HCT116 (cell line): ENCODE data around the gene PRCD. TPM values are rescaled to one million over a fixed set of nuclear protein-coding genes. Genes with fewer than 3 reads are reported as not detected.

Experiments used
- ATAC-seq: fragments of 200-7000 bp; cut with Tn5 transposase; 2 replicates; pipeline ENCODE4 v1.9.1; 2020; ENCODE audit warnings: mild to moderate bottlenecking, moderate library complexity
- BruUV-seq: library from RNA; stranded (reverse); fragments of 400-500 nt; replicated peaks from 2 replicates; lab custom pipeline; 2021; lab: Mats Ljungman, UMichigan
- CTCF ChIA-PET: fragments of 300-600 bp; sonication (Branson Sonifier 250); formaldehyde crosslinking; loops from one replicate; lab custom pipeline; 2021; ENCODE audit warnings: antibody characterized with exemption; lab: Charles Lee
- POLR2A ChIA-PET: fragments of 300-600, 350-600 bp; sonication (Branson Sonifier 250); formaldehyde crosslinking; loops from one replicate; lab custom pipeline; 2021; ENCODE audit warnings: antibody characterized with exemption; lab: Charles Lee
- RAD21 ChIA-PET, 2 experiments: fragments of 300-600 bp; sonication (Branson Sonifier 250); formaldehyde crosslinking; loops; one replicate each; lab custom pipeline; 2023; ENCODE audit warnings: low total read pairs in 2 of 2; ENCODE audit not compliant: uncharacterized antibody in 2 of 2, unreplicated experiment in 2 of 2, low non-redundant PET in 1 of 2; lab: Charles Lee
- DNase-seq: peaks from one replicate; pipeline ENCODE4 v3.0.0-alpha.2; 2010; ENCODE audit warnings: low read depth, low spot score
- H2AFZ ChIP-seq: fragments of 200-600 bp; shearing (Covaris generic), sonication (generic); 2 replicates; pipeline ENCODE4 v1.6.1; 2017; ENCODE audit warnings: low read depth, mixed run types, mixed read lengths, antibody characterized with exemption, low read length; ENCODE audit not compliant: poor library complexity, severe bottlenecking
- H3K27ac ChIP-seq: 2 replicates; pipeline ENCODE4 v1.5.1; 2012; ENCODE audit warnings: low read depth, low read length
- H3K27me3 ChIP-seq: fragments of 200-600 bp; sonication (generic); 2 replicates; pipeline ENCODE4 v1.6.1; 2016; ENCODE audit warnings: mixed run types, low read length, mixed read lengths; ENCODE audit not compliant: insufficient read depth
- H3K36me3 ChIP-seq, 2 experiments: fragments of 200-500 bp in 1 of 2; fragments of 200-600 bp in 1 of 2; sonication (Bioruptor generic) in 1 of 2; sonication (generic) in 1 of 2; 2 replicates each; pipeline versions ENCODE4 v1.5.1 to v1.6.1; 2014 to 2016; ENCODE audit warnings: low read length in 2 of 2, inconsistent platforms in 1 of 2, mixed read lengths in 1 of 2, mixed run types in 1 of 2; ENCODE audit not compliant: insufficient read depth in 2 of 2, control insufficient read depth in 1 of 2
- H3K4me1 ChIP-seq, 2 experiments: fragments of 200-600 bp in 1 of 2; sonication (generic) in 1 of 2; 2 replicates each; pipeline versions ENCODE4 v1.5.1 to v1.6.1; 2012 to 2017; ENCODE audit warnings: low read length in 2 of 2, inconsistent platforms in 1 of 2, mild to moderate bottlenecking in 1 of 2, mixed read lengths in 1 of 2, mixed run types in 1 of 2, moderate library complexity in 1 of 2; ENCODE audit not compliant: insufficient read depth in 2 of 2, control insufficient read depth in 1 of 2
- H3K4me2 ChIP-seq: fragments of 200-600 bp; sonication (generic); 2 replicates; pipeline ENCODE4 v1.6.1; 2017; ENCODE audit warnings: mixed run types, low read length, mixed read lengths
- H3K4me3 ChIP-seq, 2 experiments: fragments of 200-600 bp in 1 of 2; sonication (generic) in 1 of 2; replicated peaks in 1 of 2; 2 replicates each; pipeline ENCODE4 v1.5.1; 2011 to 2016; ENCODE audit warnings: low read length in 2 of 2, control low read depth in 1 of 2, low read depth in 1 of 2, mild to moderate bottlenecking in 1 of 2, mixed read lengths in 1 of 2, mixed run types in 1 of 2
- H3K79me2 ChIP-seq: fragments of 200-600 bp; sonication (generic); 2 replicates; pipeline ENCODE4 v1.6.1; 2017; ENCODE audit warnings: mild to moderate bottlenecking, mixed run types, low read length, moderate library complexity, mixed read lengths; ENCODE audit not compliant: insufficient read depth
- H3K9ac ChIP-seq: fragments of 200-600 bp; sonication (generic); 2 replicates; pipeline ENCODE4 v1.6.1; 2016; ENCODE audit warnings: low read length, mixed read lengths
- H3K9me2 ChIP-seq: fragments of 200-600 bp; sonication (generic), shearing (Covaris generic); 2 replicates; pipeline ENCODE4 v1.6.1; 2017; ENCODE audit warnings: mixed run types, mild to moderate bottlenecking, moderate library complexity; ENCODE audit not compliant: insufficient read depth
- H3K9me3 ChIP-seq, 2 experiments: fragments of 200-500 bp in 1 of 2; fragments of 200-600 bp in 1 of 2; sonication (Bioruptor generic) in 1 of 2; sonication (generic) in 1 of 2; 2 replicates each; pipeline ENCODE4 v1.6.1; 2014 to 2017; ENCODE audit warnings: low read length in 2 of 2, mixed read lengths in 2 of 2, inconsistent platforms in 1 of 2, low read depth in 1 of 2, mild to moderate bottlenecking in 1 of 2, mixed run types in 1 of 2, moderate library complexity in 1 of 2; ENCODE audit not compliant: control insufficient read depth in 1 of 2, insufficient read depth in 1 of 2
- H4K20me1 ChIP-seq: fragments of 200-600 bp; sonication (generic), shearing (Covaris generic); 2 replicates; pipeline ENCODE4 v1.6.1; 2017; ENCODE audit warnings: mixed run types, mild to moderate bottlenecking, moderate library complexity; ENCODE audit not compliant: insufficient read depth
- CBX3 ChIP-seq: IDR thresholded peaks from 2 replicates; pipeline ENCODE4 v1.6.1; 2012; ENCODE audit warnings: low read depth
- ELF1 ChIP-seq: IDR thresholded peaks from 2 replicates; pipeline ENCODE4 v1.6.1; 2012; ENCODE audit warnings: low read depth, borderline replicate concordance
- EZH2 ChIP-seq: fragments of 200-600 bp; sonication (generic); IDR thresholded peaks from 2 replicates; pipeline ENCODE4 v1.6.1; 2017; ENCODE audit warnings: antibody characterized with exemption, mixed run types
- EZH2phosphoT487 ChIP-seq: fragments of 200-600 bp; IDR thresholded peaks from 2 replicates; pipeline ENCODE4 v1.6.1; 2018; ENCODE audit warnings: antibody characterized with exemption, borderline replicate concordance
- FOSL1 ChIP-seq: IDR thresholded peaks from 2 replicates; pipeline ENCODE4 v1.6.1; 2012; ENCODE audit warnings: low read depth
- SP1 ChIP-seq: IDR thresholded peaks from 2 replicates; pipeline ENCODE4 v1.6.1; 2012; ENCODE audit warnings: low read depth
- YY1 ChIP-seq: IDR thresholded peaks from 2 replicates; pipeline ENCODE4 v1.6.1; 2011; ENCODE audit warnings: low read length, low read depth, moderate library complexity, mild to moderate bottlenecking; ENCODE audit not compliant: insufficient replicate concordance; ENCODE audit errors: extremely low read depth
- intact Hi-C: fragments of 100-400 bp; cut with micrococcal nuclease; formaldehyde crosslinking; loops from 2 replicates; pipeline ENCODE4 v1.10.0; 2022
- total RNA-seq: library from RNA; stranded (reverse); gene quantifications from one replicate; pipeline ENCODE4 v1.2.1, GENCODE V29; 2021; ENCODE audit not compliant: unreplicated experiment
- TF ChIP-seq, protein P1 (sequence below): IDR thresholded peaks from 2 replicates; pipeline ENCODE4 v1.6.1; 2012; ENCODE audit warnings: low read depth
- TF ChIP-seq, protein P2 (sequence below): IDR thresholded peaks from 2 replicates; pipeline ENCODE4 v1.6.1; 2011; ENCODE audit warnings: mild to moderate bottlenecking, low read length, moderate library complexity; ENCODE audit not compliant: insufficient replicate concordance; ENCODE audit errors: extremely low read depth

The PRCD gene
- total RNA-seq, 1 experiment from 2014 or later: not detected

- Histone ChIP-seq H3K4me2 (no peak overlapping the region), H3K9me3 (no peaks in the 10 kb centered on the region), H4K20me1 (no peaks in the 10 kb centered on the region), H3K4me1 (peaks cover under 1 to 7% of the 10 kb centered on the region in 2 experiments; a peak in 3 of 4 replicates), H3K9ac (no peak overlapping the region), H3K27ac (no peak overlapping the region), H3K79me2 (no peaks in the 10 kb centered on the region), H3K36me3 (no peaks in the 10 kb centered on the region), H3K9me2 (no peaks in the 10 kb centered on the region), H3K4me3 (no peak overlapping the region), H3K27me3 (no peaks in the 10 kb centered on the region), H2AFZ (no peak overlapping the region)
- no TSS peak for BruUV-seq
- ATAC-seq (no peak), DNase-seq (no peak)
- intact Hi-C loops: no loop called here
- ChIA-PET POLR2A (no interaction called here), RAD21 (no interaction called here), CTCF (interaction anchor here (2.2 kb wide), 1 partner anchor 12 kb away, joined by 8 read pairs; no protein-coding TSS in a partner anchor)
- no peak for TF ChIP-seq ELF1
- no peak for TF ChIP-seq SP1
- TF ChIP-seq, protein P1, sequence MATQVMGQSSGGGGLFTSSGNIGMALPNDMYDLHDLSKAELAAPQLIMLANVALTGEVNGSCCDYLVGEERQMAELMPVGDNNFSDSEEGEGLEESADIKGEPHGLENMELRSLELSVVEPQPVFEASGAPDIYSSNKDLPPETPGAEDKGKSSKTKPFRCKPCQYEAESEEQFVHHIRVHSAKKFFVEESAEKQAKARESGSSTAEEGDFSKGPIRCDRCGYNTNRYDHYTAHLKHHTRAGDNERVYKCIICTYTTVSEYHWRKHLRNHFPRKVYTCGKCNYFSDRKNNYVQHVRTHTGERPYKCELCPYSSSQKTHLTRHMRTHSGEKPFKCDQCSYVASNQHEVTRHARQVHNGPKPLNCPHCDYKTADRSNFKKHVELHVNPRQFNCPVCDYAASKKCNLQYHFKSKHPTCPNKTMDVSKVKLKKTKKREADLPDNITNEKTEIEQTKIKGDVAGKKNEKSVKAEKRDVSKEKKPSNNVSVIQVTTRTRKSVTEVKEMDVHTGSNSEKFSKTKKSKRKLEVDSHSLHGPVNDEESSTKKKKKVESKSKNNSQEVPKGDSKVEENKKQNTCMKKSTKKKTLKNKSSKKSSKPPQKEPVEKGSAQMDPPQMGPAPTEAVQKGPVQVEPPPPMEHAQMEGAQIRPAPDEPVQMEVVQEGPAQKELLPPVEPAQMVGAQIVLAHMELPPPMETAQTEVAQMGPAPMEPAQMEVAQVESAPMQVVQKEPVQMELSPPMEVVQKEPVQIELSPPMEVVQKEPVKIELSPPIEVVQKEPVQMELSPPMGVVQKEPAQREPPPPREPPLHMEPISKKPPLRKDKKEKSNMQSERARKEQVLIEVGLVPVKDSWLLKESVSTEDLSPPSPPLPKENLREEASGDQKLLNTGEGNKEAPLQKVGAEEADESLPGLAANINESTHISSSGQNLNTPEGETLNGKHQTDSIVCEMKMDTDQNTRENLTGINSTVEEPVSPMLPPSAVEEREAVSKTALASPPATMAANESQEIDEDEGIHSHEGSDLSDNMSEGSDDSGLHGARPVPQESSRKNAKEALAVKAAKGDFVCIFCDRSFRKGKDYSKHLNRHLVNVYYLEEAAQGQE: no peak
- no peak for TF ChIP-seq EZH2
- TF ChIP-seq YY1: no peak
- no peak for TF ChIP-seq CBX3
- TF ChIP-seq, protein P2, sequence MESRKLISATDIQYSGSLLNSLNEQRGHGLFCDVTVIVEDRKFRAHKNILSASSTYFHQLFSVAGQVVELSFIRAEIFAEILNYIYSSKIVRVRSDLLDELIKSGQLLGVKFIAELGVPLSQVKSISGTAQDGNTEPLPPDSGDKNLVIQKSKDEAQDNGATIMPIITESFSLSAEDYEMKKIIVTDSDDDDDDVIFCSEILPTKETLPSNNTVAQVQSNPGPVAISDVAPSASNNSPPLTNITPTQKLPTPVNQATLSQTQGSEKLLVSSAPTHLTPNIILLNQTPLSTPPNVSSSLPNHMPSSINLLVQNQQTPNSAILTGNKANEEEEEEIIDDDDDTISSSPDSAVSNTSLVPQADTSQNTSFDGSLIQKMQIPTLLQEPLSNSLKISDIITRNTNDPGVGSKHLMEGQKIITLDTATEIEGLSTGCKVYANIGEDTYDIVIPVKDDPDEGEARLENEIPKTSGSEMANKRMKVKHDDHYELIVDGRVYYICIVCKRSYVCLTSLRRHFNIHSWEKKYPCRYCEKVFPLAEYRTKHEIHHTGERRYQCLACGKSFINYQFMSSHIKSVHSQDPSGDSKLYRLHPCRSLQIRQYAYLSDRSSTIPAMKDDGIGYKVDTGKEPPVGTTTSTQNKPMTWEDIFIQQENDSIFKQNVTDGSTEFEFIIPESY: no peak
- no peak for TF ChIP-seq FOSL1
- TF ChIP-seq EZH2phosphoT487: no peak
These were observed 4.8 kb upstream of the PRCD start for GRCh38 chr17:76534831-76535732.
